Right ventricle myocardium superior (tissue), 1 donor: ENCODE results near the gene ARVCF. TPM values are rescaled to one million over a fixed set of nuclear protein-coding genes. Genes with fewer than 3 reads are reported as not detected.
A peak's percentile ranks its signal among the peaks of the same experiment; 100 is the strongest.

Experiments used
- ATAC-seq: fragments of 200-7000 bp; cut with Tn5 transposase; one replicate; pipeline ENCODE4 v1.9.1; 2020; ENCODE audit warnings: mild to moderate bottlenecking; ENCODE audit not compliant: poor library complexity
- DNase-seq: peaks from one replicate; pipeline ENCODE4 v3.0.0-alpha.2; 2020
- intact Hi-C: fragments of 100-400 bp; cut with DNase I; formaldehyde crosslinking; loops from one replicate; pipeline ENCODE4 v1.11.2; 2022
- total RNA-seq: library from RNA; stranded (reverse); fragmentation: NEBNext Ultra II Directional; extraction: Animal tissue kit (Norgen Biotek cat#: 25700); gene quantifications from one replicate; pipeline ENCODE4 v1.2.1, GENCODE V29; 2021
- donor health status: DM: no; HTN: yes; CAD: no; lungs with severe emphysema.

The ARVCF gene
- total RNA-seq, 1 donor from 2014 or later: 31.4 TPM

DNA sequence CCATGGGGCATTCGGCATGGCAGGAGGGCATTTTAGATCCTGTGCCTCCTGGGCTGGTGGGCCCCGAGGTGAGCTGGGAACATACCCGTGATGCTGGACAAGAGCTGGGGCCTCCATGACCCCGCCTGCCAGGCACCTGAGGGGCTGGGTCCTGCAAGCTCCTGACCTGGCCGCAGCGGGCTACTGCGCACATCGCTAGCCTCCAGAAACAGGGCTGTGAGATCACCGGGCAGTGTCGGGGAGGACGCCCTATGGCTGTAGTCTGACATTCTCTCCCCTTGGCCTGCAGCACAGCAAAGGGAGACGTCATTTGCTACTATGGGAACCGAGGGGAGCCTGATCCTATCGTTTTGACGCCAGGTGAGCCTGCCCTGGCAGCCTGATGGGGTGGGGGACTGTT lies 39.0 kb upstream of the ARVCF start:
- ATAC-seq (no peak), DNase-seq (no peak)
- intact Hi-C loops: no loop called here

DNA sequence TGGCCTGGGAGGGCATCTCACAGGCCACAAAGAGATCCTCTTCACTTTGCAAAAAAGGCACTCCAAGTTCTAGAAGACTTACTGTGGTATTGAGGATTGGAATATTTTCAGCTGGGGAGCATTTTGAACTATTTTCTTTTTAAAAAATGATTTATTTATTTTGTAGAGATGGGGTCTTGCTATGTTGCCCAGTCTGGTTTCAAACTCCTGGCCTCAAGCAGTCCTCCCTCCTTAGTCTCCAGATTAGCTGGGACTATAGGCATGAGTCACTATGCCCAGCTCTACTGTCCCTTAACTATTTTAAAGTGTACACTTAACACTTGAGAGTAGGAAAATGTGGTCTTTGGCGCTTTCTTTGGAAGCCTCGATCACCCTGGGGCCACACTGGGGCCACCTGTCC lies 38.5 kb upstream of the ARVCF start:
- intact Hi-C loops: no loop called here
- DNase-seq (no peak), ATAC-seq (no peak)

DNA sequence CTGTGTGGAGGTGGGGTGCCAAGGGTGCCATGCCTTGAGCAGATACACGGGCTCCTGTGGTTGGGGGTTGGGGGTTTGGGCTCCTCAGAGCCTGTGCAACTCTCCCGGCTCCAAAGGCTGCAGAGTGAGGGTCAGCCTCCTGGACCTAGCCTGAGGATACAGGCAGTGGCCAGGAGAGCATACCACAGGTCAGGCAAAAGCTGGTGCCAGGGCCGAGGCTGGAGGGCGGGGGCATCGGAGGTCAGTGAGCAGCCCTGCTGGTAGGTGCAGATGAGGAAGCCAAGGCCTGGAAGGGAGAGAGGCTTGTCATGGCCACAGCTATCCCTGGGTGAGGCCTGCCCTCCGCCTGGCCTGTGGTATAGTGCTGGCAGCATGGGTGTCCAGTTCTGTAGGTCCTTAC lies 37.9 kb upstream of the ARVCF start:
- ATAC-seq (peak; percentile 19), DNase-seq (no peak)
- intact Hi-C loops: no loop called here

DNA sequence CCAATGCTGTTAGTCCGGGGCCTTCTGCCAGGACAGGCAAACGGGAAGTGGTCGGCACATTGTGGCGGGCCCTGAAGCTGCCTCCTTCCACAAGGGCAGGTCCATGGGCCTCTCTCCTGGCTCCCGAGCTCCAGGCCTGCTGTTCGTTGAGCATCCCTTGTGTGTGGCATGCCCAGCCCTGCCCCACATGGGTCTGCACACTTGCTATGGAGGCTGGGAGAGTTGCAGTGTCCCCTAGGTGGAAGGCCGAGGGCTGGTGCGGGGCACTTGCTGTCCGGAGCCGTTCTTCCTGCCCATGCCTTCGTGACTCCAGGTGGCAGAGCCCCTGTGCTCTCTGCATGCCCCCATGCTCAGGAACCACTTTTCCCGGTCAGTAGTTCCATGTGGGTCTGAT lies 37.4 kb upstream of the ARVCF start:
- DNase-seq (no peak), ATAC-seq (peak; percentile 26)
- intact Hi-C loops: no loop called here

DNA sequence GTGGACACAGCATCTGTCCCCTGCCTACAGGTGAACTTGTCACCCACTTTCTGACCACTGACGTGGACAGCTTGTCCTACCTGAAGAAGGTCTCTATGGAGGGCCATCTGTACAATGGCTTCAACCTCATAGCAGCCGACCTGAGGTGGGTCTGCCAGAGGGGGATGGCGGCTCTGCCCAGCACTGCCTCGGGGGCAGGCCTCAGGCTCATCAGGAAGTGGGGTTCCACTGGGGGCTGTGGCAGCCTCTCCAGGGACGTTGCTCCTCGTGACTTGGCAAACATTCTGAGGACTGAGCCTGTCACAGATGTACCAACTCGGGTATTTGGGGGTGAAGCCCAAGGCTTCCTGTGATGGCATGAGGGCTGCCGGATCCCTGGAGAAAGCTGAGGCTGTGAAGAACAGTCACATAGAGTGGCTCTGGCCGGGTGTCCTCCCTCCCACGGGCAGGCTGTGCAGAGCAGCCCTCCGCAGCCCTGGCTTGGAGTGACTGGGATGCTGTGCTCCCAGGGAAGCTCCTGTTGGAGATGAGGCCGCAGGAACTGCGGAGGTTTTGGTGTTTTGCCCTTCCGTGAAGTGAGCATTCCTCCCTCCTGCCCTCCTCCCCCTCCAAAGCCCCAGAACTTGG lies 36.9 kb upstream of the ARVCF start:
- ATAC-seq (no peak), DNase-seq (no peak)
- intact Hi-C loops: no loop called here

DNA sequence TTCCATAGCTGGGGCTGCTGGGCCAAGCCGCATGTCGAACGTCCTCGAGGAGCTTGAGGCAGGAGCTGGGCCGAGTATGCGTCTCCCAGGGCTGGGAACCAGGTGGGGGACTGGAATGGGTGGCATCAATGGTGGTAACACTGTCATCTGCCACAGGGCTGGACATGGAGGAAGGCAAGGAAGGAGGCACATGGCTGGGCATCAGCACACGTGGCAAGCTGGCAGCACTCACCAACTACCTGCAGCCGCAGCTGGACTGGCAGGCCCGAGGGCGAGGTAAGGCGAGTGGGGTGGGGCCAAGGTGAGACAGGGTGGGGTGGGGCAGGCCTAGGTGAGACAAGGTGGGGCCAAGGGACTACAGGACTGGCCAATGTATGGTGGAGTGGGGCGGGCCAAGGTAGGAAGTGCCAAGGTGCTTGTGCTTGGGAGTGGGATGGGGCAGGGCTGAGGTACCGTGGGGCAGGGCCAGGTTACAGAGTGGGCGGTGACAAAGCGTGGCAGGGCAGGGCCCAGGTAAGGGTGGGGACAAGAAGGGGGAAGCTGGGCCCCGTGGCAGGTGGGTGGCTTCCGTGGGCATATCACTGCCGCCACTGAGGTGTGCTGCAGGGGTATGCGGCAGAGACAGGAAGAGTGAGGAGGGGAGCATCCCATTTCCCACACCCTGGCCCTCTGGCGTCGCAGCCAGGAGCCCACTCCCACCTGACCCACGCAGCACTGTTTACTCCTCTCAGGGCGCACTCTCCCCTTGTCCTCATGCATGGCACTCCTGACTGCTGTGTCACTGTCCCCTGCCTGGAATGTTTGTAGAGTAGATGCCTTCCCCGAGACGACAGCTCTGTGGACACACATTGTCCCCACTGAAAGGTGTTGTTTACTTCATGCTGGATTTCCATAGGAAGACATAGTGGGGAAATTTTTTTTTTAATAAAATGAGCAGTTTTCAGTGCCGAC lies 36.0 kb upstream of the ARVCF start:
- intact Hi-C loops: no loop called here
- ATAC-seq (peak; percentile 36), DNase-seq (no peak)

DNA sequence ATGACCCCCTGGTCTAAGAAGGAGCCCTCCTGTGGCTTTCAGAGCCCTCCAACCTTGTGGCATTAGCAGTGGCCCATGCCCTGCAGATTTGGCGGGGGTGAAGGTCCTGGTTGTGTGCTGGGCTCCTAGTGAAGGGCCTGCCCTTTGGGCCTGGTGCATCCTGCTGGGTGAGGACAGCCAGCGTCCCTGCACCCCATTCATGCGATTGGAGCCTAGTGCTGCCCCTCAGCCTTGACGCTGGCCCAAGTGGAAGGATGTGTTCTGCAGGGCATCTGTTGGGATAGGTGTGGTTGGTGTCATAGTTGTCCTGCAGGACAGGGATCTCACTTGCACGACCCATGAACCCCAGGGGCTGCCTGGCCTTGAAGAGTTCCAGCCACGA lies 35.3 kb upstream of the ARVCF start:
- intact Hi-C loops: no loop called here

DNA sequence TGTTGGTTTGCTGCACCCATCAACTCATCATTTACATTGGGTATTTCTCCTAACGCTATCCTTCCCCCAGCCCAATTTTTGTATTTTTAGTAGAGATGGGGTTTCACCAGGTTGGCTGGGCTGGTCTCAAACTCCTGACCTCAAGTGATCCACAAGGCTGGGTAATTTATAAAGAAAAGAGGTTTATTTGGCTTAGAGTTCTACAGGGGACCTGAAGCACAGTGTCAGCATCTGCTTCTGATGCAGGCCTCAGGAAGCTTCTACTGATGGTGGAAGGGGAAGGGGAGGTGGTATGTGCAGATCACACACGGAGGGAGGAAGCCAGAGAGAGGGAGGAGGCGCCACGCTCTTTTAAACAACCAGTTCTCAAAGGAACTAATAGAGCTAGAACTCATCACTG lies 30.1 kb upstream of the ARVCF start:
- intact Hi-C loops: no loop called here
- no peak for ATAC-seq

More for the DNA sequence above, 35.3 kb upstream of the ARVCF start:
- ATAC-seq: no peak
- DNase-seq: no peak

DNA sequence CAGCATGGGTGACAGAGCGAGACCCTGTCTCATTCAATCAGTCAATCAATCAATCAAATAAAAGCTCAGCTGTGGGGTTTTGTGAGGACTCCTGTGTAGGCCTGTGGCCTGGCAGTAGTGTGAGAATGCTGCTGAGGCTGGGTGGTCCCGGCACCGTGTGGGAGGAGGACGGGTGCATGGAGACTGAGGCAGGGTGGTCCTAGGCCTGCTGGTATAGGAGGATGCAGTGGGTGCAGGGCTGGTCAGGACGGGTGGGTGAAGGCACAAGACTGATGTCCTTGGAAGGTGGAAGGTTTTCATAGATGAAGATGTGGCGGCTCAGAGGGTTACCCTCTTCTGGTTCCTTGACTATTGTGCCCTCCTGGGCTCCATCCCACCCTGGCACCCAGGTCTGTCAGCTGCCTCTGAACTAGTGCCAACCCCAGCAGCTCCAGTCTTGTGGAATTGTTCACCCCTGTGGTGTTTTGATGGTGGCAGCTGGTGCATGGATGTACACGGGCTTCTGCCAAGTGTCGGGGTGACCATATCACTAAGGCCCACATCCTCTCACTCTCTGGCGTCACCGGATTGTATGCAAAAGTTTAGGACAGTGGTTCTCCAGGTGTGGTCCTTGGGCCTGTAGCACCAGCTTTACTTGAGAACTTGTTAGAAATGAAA lies 28.0 kb upstream of the ARVCF start:
- intact Hi-C loops: no loop called here
- ATAC-seq (peak; percentile 16), DNase-seq (no peak)

More for the DNA sequence above, 30.1 kb upstream of the ARVCF start:
- DNase-seq: no peak

DNA sequence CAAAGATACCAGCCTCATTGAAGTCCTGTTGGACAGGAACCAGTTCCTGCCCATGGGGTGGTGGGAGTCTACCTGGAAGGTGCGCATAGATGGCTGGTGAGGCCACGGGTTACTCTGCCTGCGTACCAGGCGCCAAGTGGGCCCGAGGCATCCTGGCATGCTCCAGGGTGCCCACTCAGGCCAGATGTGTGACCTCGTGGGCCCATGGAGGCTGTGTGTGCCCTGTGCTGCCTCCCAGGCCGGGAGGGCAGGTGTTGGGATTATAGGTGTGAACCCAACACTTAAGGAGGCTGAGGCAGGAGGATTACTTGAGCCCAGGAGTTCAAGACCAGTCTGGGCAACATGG lies 27.3 kb upstream of the ARVCF start:
- intact Hi-C loops: no loop called here
- ATAC-seq: no peak
- DNase-seq: no peak

DNA sequence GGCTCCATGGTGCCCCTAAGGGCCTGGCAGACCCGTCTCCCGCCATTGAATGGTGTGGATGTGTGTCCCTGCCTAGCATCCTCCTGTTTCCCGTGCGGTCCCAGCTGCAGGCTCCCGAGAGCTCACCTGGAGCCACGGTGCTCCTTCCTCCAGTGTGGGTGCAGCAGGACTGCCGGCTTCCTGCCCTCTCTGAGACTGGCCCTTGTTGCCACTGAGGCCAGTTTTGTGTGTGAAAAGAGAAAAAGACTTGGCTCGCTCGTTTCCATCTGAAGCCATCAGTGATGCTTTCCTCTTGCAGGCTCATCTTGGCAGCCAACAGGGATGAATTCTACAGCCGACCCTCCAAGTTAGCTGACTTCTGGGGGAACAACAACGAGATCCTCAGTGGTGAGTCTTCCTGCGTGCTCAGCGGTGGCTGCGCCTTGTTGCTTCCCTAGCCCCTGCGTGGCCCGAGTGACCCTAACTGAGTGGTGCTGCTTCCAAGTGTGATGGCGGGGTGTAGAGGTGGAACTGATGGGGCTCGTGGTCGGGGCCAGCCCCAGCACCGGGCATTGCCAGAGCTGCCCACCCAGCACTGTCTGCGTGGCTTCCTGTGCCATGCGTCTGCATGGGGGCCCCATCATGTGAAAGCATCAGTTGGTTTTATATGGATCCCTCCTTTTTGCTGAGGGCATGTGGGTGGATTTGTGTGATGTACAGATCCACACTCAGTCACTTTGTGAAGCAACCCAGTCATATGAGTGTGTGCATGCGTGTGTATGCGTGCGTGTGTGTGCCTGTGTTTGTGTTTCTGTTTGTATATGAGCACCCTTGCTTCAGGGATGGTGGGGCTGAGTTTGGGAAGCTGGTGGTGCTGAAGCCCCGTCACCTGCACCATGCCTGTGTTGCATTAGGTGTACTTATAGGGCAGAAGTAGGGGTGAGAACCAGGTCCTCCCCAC lies 26.7 kb upstream of the ARVCF start:
- ATAC-seq (no peak), DNase-seq (no peak)
- intact Hi-C loops: no loop called here

DNA sequence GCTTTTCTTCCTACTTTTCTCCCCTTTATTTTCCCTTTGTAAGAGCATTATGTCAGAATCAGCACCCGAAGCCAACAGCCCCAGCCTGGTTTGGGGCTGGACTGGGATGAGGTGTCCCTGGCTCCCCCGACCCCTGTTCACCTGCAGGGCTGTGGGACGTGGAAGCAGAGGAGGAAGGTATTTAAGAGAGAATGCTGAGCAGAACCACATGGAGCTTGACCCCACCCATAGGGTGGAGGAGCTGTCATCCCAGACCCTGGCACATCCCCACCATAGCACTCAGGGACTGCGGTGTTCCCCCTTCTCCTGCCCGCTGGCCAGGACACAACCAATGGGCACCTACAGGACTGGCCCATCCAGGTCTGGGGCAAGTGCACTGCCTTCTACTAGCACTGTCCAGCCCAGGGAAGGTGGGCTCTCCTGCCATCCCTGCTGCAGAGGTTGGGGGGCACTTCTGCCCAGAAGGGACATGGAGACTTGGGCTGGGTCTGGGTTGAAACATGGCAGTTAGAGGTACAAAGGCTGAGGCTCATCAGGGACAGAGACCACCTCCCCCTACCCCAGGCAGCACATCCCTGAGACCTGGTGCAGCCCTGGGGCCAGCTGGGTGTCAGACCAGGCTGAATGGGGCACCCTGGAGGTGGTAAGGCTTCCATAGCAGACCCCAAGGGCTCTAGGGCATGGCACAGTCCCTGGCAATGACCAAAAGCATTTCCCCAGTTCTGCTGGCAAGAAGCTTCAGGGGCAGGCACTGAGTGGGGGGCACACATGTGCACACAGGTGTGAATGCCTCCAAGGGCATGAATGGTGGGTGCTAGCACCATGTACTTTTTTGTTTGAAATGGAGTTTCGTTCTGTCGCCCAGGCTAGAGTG lies 23.9 kb upstream of the ARVCF start:
- intact Hi-C loops: no loop called here
- DNase-seq (no peak), ATAC-seq (no peak)

DNA sequence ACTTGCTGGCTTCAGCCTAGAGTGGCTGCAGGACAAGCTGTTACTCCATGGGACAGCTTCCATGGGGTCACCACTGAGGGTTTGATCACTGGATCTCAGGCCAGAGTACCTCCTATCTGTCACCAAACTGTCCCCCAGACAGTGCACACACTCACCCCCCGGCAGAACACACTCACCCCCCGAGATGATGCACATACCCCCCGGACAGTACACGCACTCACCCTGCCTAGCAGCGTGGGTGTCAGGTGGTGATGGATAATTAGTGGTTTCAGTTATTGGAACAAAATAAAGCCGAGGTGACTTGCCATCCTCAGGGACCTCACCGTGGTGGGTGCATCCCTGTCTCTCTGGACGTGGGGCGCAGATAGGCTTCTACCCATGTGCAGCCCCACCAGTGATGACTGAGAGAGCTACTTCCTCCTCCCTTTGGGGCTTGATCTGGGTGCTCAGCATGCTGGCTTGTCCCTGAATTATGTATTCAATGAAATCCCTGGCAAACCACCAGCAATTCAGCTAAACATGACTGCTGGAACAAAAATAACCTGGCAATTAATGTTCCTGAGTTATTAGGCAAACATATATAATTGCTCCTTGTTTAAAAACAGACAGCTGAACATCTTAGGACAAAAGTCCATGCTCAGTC lies 23.2 kb upstream of the ARVCF start:
- intact Hi-C loops: no loop called here
- ATAC-seq: no peak
- no peak for DNase-seq

DNA sequence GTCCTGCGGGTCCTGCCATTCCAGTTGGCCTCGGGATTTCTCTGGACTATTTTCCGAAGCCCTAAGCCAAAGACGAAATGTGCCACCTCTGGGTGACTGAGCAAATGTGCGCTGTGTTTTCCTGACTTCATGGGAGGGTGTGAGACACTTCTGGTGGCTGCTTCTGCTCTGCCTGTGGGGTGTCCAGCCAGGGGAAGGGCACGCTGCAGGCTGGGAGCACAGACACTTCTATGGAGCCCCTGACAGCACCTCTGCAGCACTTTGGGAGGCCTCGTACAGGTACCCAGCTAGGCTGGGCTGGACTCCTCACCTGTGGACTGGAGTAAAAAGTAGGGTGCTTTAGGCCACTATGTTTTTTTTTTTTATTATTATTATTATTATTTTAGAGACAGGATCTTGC lies 22.0 kb upstream of the ARVCF start:
- intact Hi-C loops: no loop called here
- ATAC-seq: no peak
- no peak for DNase-seq

DNA sequence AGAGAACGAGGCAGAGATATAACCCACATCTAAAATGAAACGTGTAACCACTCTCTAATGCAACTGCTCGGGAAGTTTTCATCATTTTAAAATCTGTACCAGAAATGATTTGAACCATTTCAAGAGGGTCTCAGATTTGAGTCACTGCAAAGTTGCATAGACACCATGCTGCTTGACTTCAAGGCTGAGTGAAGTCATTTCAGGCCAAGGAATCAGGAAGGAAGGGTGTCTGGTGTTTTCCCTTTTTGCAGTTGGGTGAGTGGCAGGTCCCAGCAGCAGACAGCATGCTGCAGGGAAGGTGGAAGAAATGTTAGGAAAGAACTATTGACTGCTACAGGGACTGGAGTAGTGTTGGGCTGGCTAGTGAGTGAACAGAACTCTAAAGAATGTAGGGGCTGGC lies 20.8 kb upstream of the ARVCF start:
- ATAC-seq (no peak), DNase-seq (no peak)
- intact Hi-C loops: no loop called here

DNA sequence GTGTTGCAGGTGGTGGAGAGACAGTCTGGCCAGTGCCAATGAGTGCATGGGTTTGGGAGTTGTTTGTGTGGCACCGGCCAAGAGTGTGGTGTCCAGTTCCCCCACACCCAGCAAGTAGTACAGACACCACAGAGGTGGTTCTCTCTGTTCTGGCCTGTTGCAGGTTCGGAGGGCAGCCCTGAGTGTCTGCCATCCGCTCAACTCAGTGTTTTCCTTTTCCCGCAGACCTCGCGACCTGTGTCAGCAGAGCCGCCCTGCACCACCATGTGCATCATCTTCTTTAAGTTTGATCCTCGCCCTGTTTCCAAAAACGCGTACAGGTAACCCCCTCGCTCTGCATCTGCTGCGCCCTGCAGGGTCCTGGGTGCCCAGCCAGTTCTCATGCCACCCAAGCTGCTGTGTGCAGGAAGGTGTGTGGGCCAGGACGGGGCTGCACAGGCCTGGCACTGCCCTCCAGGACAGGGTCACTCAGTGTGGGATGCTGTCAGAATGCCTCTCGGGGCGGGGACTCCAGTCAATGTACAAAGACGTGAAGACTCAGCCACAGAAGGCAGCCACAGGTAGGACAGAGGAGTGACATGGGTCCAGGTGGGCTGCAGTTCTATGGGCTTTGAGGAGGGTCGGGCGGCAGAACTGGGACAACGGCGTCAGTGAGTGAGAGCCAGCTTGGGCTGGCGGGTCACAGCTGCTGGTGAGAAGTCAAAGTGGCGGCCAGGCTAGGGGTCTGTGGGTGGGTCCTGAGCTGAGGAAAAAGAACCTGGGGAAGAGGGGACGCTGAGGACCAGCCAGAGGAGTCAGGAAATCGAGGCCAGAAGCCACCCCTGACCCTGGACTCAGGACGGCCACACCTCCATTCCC lies 20.1 kb upstream of the ARVCF start:
- no peak for DNase-seq
- intact Hi-C loops: no loop called here
- ATAC-seq: no peak

DNA sequence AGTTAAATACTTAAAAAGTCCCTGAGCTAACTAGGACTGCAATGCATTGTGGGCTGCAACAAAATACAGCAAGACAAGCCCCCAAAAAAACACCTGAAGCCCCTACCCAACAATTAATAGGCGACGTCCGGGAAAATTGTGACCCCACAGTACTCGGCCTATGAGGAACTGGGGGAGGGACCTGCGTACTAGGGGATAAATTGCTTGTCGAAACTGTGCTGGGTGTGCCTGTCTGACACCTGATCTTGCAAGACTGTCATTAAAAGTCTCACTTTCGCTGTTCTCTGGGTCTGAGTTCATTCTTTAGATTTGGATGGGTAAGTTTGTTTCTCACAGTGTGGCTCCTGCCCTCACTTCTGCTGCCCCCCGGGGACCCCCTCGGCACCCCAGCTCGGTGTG lies 19.5 kb upstream of the ARVCF start:
- intact Hi-C loops: no loop called here
- ATAC-seq (no peak), DNase-seq (no peak)
